A549 (cell line): Measurements from ENCODE around the gene FOS. TPM values are rescaled to one million over a fixed set of nuclear protein-coding genes. Genes with fewer than 3 reads are reported as not detected.

ENCODE experiments used
- ATAC-seq, 2 experiments: fragments of 200-7000 bp in 1 of 2; fragments of >200 bp in 1 of 2; cut with Nextera tagmentation in 1 of 2; cut with Tn5 transposase in 1 of 2; 3 replicates each; pipeline versions ENCODE4 v1.8.0 to v1.9.1; 2018 to 2020; ENCODE audit warnings: mild to moderate bottlenecking in 1 of 2, moderate library complexity in 1 of 2
- CTCF ChIA-PET: fragments of 300-600 bp; sonication (Branson Sonifier 250); formaldehyde crosslinking; extraction: SDS; loops from one replicate; lab custom pipeline; 2021; ENCODE audit warnings: antibody characterized with exemption, inconsistent platforms; lab: Yijun Ruan, JAX
- POLR2A ChIA-PET: fragments of 350-600 bp; formaldehyde crosslinking; extraction: SDS; loops from one replicate; lab custom pipeline; 2021; ENCODE audit warnings: antibody characterized with exemption, inconsistent platforms; lab: Yijun Ruan, JAX
- DNase-seq, 2 experiments: peaks; one replicate each; pipeline versions ENCODE4 v3.0.0 to v3.0.0-alpha.2; 2011 to 2016; ENCODE audit warnings: low read depth in 1 of 2, low spot score in 1 of 2
- FAIRE-seq: peaks from 2 replicates; lab custom pipeline; 2011; peaks lifted over from hg19 to GRCh38; lab: Jason Lieb, UNC
- H3K27ac ChIP-seq, 2 experiments: fragments of >200 bp; sonication (Bioruptor Twin); formaldehyde crosslinking; 3 replicates each; pipeline ENCODE4 v1.5.1; 2016 to 2017
- H3K4me1 ChIP-seq: fragments of >200 bp; sonication (Bioruptor Twin); formaldehyde crosslinking; 3 replicates; pipeline ENCODE4 v1.6.1; 2016
- H3K4me2 ChIP-seq: fragments of >200 bp; sonication (Bioruptor Twin); formaldehyde crosslinking; 3 replicates; pipeline ENCODE4 v1.6.1; 2016
- H3K4me3 ChIP-seq: fragments of >200 bp; sonication (Bioruptor Twin); formaldehyde crosslinking; 3 replicates; pipeline ENCODE4 v1.5.1; 2016
- H3K9me3 ChIP-seq: fragments of >200 bp; sonication (Bioruptor Twin); formaldehyde crosslinking; 3 replicates; pipeline ENCODE4 v1.6.1; 2016
- CBX2 ChIP-seq: fragments of 200-600 bp; sonication (generic); IDR thresholded peaks from 2 replicates; pipeline ENCODE4 v1.6.1; 2016; ENCODE audit warnings: low read depth, mild to moderate bottlenecking, borderline replicate concordance
- CBX8 ChIP-seq: fragments of 200-600 bp; sonication (generic); IDR thresholded peaks from 2 replicates; pipeline ENCODE4 v1.6.1; 2016
- EP300 ChIP-seq, 2 experiments: fragments of >200 bp; sonication (Bioruptor Twin); formaldehyde crosslinking; IDR thresholded peaks; 2 replicates in 1 of 2; 3 replicates in 1 of 2; pipeline ENCODE4 v1.6.1; 2016 to 2017
- FOSB ChIP-seq: fragments of 250-450 bp; sonication (Bioruptor Pico); IDR thresholded peaks from 2 replicates; pipeline ENCODE4 v1.5.0; 2020; ENCODE audit warnings: mild to moderate bottlenecking, moderate library complexity
- GATA3 ChIP-seq: IDR thresholded peaks from 2 replicates; pipeline ENCODE4 v1.6.1; 2012; ENCODE audit warnings: borderline replicate concordance
- HDAC2 ChIP-seq: fragments of 200-600 bp; sonication (generic); IDR thresholded peaks from 2 replicates; pipeline ENCODE4 v1.6.1; 2016
- HEYL ChIP-seq: fragments of 250-450 bp; sonication (Bioruptor Pico); IDR thresholded peaks from 2 replicates; pipeline ENCODE4 v1.8.0; 2021; ENCODE audit warnings: mild to moderate bottlenecking, moderate library complexity
- HOXB5 ChIP-seq: fragments of 250-450 bp; sonication (Bioruptor Pico); IDR thresholded peaks from 2 replicates; pipeline ENCODE4 v1.5.0; 2020; ENCODE audit warnings: mild to moderate bottlenecking, moderate library complexity
- JUNB ChIP-seq: fragments of >200 bp; sonication (Bioruptor Twin); formaldehyde crosslinking; IDR thresholded peaks from 2 replicates; pipeline ENCODE4 v1.6.1; 2016
- KDM5A ChIP-seq: fragments of 200-600 bp; sonication (generic); IDR thresholded peaks from 2 replicates; pipeline ENCODE4 v1.6.1; 2016; ENCODE audit warnings: antibody characterized with exemption, mild to moderate bottlenecking
- NPAS2 ChIP-seq: fragments of 250-450 bp; sonication (Bioruptor Pico); IDR thresholded peaks from 2 replicates; pipeline ENCODE4 v1.8.0; 2022; ENCODE audit warnings: mild to moderate bottlenecking, moderate library complexity, borderline replicate concordance
- NR3C1 ChIP-seq: fragments of >200 bp; sonication (Bioruptor Twin); formaldehyde crosslinking; IDR thresholded peaks from 3 replicates; pipeline ENCODE4 v1.6.1; 2017
- PHF8 ChIP-seq: fragments of 200-600 bp; sonication (generic); IDR thresholded peaks from 2 replicates; pipeline ENCODE4 v1.6.1; 2016; ENCODE audit warnings: low read depth, mild to moderate bottlenecking, antibody characterized with exemption, moderate library complexity, borderline replicate concordance
- RCOR1 ChIP-seq: fragments of 150-350 bp; IDR thresholded peaks from 2 replicates; pipeline ENCODE4 v1.6.1; 2014; ENCODE audit warnings: antibody characterized with exemption, low read length, low read depth
- SREBF2 ChIP-seq: fragments of 450-650 bp; IDR thresholded peaks from 2 replicates; pipeline ENCODE4 v1.6.1; 2014; ENCODE audit warnings: mild to moderate bottlenecking, moderate library complexity
- ZFP36 ChIP-seq: fragments of 450-650 bp; IDR thresholded peaks from 2 replicates; pipeline ENCODE4 v1.6.1; 2014; ENCODE audit warnings: borderline replicate concordance; ENCODE audit not compliant: partially characterized antibody
- WGBS: methylation state at CpG from one replicate; pipeline ENCODE4 v1.1.6; 2017; ENCODE audit errors: missing lambda C conversion rate; 5-methylcytosine and 5-hydroxymethylcytosine counted together
- polyA plus RNA-seq, 4 experiments: library from polyadenylated mRNA; depleted of rRNA in 3 of 4; stranded (reverse); fragments of >200 nt; fragmentation: RNase III in 1 of 4; extraction: RNeasy Plus Mini Kit Qiagen cat#74134 plus additional on column Dnase treatment in 1 of 4; gene quantifications; 2 replicates in 3 of 4; 3 replicates in 1 of 4; pipeline ENCODE4 v1.2.3, GENCODE V29; 2011 to 2017
- TF ChIP-seq, protein P1 (sequence below): IDR thresholded peaks from 2 replicates; pipeline ENCODE4 v1.6.1; 2012
- TF ChIP-seq, protein P2 (sequence below): fragments of 200-600 bp; sonication (generic); IDR thresholded peaks from 2 replicates; pipeline ENCODE4 v1.6.1; 2016; ENCODE audit warnings: antibody characterized with exemption, mild to moderate bottlenecking, moderate library complexity
- TF ChIP-seq, protein P3 (sequence below): fragments of 250-450 bp; sonication (Bioruptor Pico); IDR thresholded peaks from 2 replicates; pipeline ENCODE4 v1.5.0; 2020; ENCODE audit warnings: low read depth, mild to moderate bottlenecking, moderate library complexity
- TF ChIP-seq, protein P4 (sequence below): fragments of >200 bp; sonication (Bioruptor Twin); formaldehyde crosslinking; IDR thresholded peaks from 3 replicates; pipeline ENCODE4 v1.6.1; 2016

FOS gene
- polyA plus RNA-seq, 2 of the 4 experiments (the other 2 are of a cell fraction): 4.2 to 256 TPM

DNA sequence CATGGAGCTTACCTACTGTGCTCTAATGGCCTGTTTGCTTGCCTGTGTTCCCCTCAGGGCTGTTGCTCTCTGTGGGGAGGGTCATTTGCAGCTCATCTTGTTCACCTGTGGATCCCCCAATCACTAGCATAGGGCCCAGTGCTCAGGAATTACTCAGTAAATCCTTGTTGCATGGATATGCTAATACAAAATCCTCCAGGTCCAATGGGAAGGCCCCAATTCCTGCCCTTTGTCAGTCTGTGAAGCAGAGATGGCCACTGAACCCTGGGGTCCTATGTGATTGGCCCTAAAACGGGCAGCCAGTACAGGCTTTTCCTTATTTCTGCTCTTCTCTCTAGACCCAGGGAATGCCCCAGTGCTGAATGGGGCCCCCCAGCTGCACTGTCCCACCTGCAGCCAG is 44.1 kb downstream of the FOS start:
- ATAC-seq: no peak
- H3K4me3 ChIP-seq: no peak overlapping the region
- TF ChIP-seq NPAS2 (no peak), RCOR1 (no peak), SREBF2 (no peak), HDAC2 (no peak), FOSB (CRISPR knock-in tag) (no peak), GATA3 (no peak), KDM5A (no peak), NR3C1 (no peak), CBX8 (no peak)
- TF ChIP-seq, protein P1, sequence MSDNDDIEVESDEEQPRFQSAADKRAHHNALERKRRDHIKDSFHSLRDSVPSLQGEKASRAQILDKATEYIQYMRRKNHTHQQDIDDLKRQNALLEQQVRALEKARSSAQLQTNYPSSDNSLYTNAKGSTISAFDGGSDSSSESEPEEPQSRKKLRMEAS: no peak
- TF ChIP-seq, protein P2, sequence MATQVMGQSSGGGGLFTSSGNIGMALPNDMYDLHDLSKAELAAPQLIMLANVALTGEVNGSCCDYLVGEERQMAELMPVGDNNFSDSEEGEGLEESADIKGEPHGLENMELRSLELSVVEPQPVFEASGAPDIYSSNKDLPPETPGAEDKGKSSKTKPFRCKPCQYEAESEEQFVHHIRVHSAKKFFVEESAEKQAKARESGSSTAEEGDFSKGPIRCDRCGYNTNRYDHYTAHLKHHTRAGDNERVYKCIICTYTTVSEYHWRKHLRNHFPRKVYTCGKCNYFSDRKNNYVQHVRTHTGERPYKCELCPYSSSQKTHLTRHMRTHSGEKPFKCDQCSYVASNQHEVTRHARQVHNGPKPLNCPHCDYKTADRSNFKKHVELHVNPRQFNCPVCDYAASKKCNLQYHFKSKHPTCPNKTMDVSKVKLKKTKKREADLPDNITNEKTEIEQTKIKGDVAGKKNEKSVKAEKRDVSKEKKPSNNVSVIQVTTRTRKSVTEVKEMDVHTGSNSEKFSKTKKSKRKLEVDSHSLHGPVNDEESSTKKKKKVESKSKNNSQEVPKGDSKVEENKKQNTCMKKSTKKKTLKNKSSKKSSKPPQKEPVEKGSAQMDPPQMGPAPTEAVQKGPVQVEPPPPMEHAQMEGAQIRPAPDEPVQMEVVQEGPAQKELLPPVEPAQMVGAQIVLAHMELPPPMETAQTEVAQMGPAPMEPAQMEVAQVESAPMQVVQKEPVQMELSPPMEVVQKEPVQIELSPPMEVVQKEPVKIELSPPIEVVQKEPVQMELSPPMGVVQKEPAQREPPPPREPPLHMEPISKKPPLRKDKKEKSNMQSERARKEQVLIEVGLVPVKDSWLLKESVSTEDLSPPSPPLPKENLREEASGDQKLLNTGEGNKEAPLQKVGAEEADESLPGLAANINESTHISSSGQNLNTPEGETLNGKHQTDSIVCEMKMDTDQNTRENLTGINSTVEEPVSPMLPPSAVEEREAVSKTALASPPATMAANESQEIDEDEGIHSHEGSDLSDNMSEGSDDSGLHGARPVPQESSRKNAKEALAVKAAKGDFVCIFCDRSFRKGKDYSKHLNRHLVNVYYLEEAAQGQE: no peak
- TF ChIP-seq, protein P3, sequence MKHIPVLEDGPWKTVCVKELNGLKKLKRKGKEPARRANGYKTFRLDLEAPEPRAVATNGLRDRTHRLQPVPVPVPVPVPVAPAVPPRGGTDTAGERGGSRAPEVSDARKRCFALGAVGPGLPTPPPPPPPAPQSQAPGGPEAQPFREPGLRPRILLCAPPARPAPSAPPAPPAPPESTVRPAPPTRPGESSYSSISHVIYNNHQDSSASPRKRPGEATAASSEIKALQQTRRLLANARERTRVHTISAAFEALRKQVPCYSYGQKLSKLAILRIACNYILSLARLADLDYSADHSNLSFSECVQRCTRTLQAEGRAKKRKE (CRISPR knock-in tag): no peak
- TF ChIP-seq, all 56 proteins: peak for 0
- Histone ChIP-seq H3K9me3 (no peaks in the 10 kb centered on the region), H3K4me1 (no peaks in the 10 kb centered on the region), H3K27ac (no peak overlapping the region), H3K4me2 (no peak overlapping the region)
- FAIRE-seq: no peak
- WGBS: 11% methylated on average over 1 of the region's 1 CpG
- DNase-seq: no peak
- ChIA-PET CTCF (interaction anchor here (1.0 to 6.3 kb wide), 5 partner anchors 14 to 331 kb away, joined by 3 to 40 read pairs (median 3); partner anchors contain the start of gene FLVCR2), POLR2A (no interaction called here)

DNA sequence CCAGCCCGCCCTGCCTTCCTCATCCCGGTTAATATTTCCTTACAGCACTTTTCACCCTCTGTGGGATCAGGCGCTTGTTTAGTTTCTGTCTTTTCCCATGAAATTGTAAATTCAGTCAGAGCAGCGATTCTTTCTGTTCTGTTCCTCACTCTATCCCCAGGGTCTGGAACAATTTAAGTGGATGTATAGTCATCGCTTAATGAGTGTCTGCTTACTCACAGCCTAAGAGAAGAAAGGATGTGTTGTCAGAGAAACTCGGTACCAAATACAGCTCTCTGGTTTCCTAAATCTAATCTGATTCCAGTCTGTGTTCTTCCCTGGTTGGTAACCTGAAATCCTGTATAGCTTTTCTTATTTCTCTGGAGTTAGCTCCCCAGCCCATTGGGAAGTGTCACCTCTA is 44.9 kb downstream of the FOS start:
- ChIA-PET CTCF (interaction anchor here (1.0 to 2.6 kb wide), 4 partner anchors 16 to 385 kb away, joined by 3 to 9 read pairs (median 4); no protein-coding TSS in a partner anchor), POLR2A (no interaction called here)
- DNase-seq (no peak), ATAC-seq (no peak), FAIRE-seq (no peak)
- Histone ChIP-seq H3K4me2 (no peak overlapping the region), H3K4me1 (no peaks in the 10 kb centered on the region), H3K27ac (no peak overlapping the region), H3K4me3 (no peak overlapping the region), H3K9me3 (no peaks in the 10 kb centered on the region)
- no peak for TF ChIP-seq EP300 (IDR thresholded peaks at IDR 0.05)
- TF ChIP-seq JUNB: no peak
- no peak for TF ChIP-seq PHF8
- TF ChIP-seq, protein P4, sequence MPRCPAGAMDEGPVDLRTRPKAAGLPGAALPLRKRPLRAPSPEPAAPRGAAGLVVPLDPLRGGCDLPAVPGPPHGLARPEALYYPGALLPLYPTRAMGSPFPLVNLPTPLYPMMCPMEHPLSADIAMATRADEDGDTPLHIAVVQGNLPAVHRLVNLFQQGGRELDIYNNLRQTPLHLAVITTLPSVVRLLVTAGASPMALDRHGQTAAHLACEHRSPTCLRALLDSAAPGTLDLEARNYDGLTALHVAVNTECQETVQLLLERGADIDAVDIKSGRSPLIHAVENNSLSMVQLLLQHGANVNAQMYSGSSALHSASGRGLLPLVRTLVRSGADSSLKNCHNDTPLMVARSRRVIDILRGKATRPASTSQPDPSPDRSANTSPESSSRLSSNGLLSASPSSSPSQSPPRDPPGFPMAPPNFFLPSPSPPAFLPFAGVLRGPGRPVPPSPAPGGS: no peak
- TF ChIP-seq NR3C1: no peak
- TF ChIP-seq CBX8: no peak
- no peak for TF ChIP-seq KDM5A
- TF ChIP-seq GATA3: no peak
- TF ChIP-seq HOXB5 (CRISPR knock-in tag): no peak
- no peak for TF ChIP-seq HEYL (CRISPR knock-in tag)
- no peak for TF ChIP-seq RCOR1
- no peak for TF ChIP-seq CBX2
- no peak for TF ChIP-seq ZFP36
- WGBS: 53% methylated on average over 6 of the region's 6 CpGs
